H1 (cell line): ENCODE results near the gene ABHD16A. TPM values are rescaled to one million over a fixed set of nuclear protein-coding genes. Genes with fewer than 3 reads are reported as not detected.

Experiments
- CTBP2 ChIP-seq: IDR thresholded peaks from 2 replicates; pipeline ENCODE4 v1.7.0; 2011; ENCODE audit warnings: borderline replicate concordance, mild to moderate bottlenecking, moderate library complexity, mixed read lengths, low read length; ENCODE audit not compliant: insufficient read depth, insufficient read length
- EZH2 ChIP-seq: fragments of 200-600 bp; sonication (generic); IDR thresholded peaks from 2 replicates; pipeline ENCODE4 v1.7.1; 2012; ENCODE audit warnings: low read depth, mild to moderate bottlenecking, moderate library complexity, low read length, inconsistent platforms; ENCODE audit not compliant: severe bottlenecking
- GABPA ChIP-seq: IDR thresholded peaks from 2 replicates; pipeline ENCODE4 v1.6.1; 2011; ENCODE audit warnings: mild to moderate bottlenecking, low read length, moderate library complexity, borderline replicate concordance; ENCODE audit not compliant: insufficient read depth
- KDM1A ChIP-seq: fragments of 200-600, 300-600 bp; sonication (generic); IDR thresholded peaks from 2 replicates; pipeline ENCODE4 v1.7.1; 2016; ENCODE audit warnings: mild to moderate bottlenecking, low read length, borderline replicate concordance
- NRF1 ChIP-seq: IDR thresholded peaks from 2 replicates; pipeline ENCODE4 v1.6.1; 2011; ENCODE audit warnings: mild to moderate bottlenecking, low read depth, low read length, improper control_type of control experiment
- SAP30 ChIP-seq: fragments of 300-600 bp; sonication (generic); IDR thresholded peaks from 2 replicates; pipeline ENCODE4 v1.7.1; 2012; ENCODE audit warnings: low read length, moderate library complexity, mild to moderate bottlenecking, inconsistent platforms; ENCODE audit not compliant: insufficient read depth, insufficient replicate concordance
- SUZ12 ChIP-seq: fragments of 200-600 bp; sonication (generic); IDR thresholded peaks from 2 replicates; pipeline ENCODE4 v1.6.1; 2012; ENCODE audit warnings: mild to moderate bottlenecking, inconsistent platforms, low read length, moderate library complexity, mixed read lengths
- polyA plus RNA-seq, 7 experiments: library from polyadenylated mRNA; depleted of rRNA in 3 of 7; stranded (reverse) in 5 of 7; unstranded in 2 of 7; fragments of >200 nt in 5 of 7; fragments of 200-250 nt in 2 of 7; gene quantifications; 1 replicate in 5 of 7; 2 replicates in 1 of 7; 4 replicates in 1 of 7; pipeline versions ENCODE4 v1.2.1 to v1.2.3, GENCODE V29; 2011 to 2013; ENCODE audit warnings: missing spikeins in 2 of 7, mixed read lengths in 2 of 7
- total RNA-seq: library from RNA; stranded (reverse); fragmentation: NEBNext Ultra II Directional; extraction: Animal tissue kit (Norgen Biotek cat#: 25700); gene quantifications from 2 replicates; pipeline ENCODE4 v1.2.1, GENCODE V29; 2021
- TF ChIP-seq, protein P1 (sequence below): fragments of 300-600 bp; sonication (generic); IDR thresholded peaks from 2 replicates; pipeline ENCODE4 v1.7.1; 2012; ENCODE audit warnings: low read length, moderate library complexity, mild to moderate bottlenecking, inconsistent platforms; ENCODE audit not compliant: insufficient replicate concordance
- TF ChIP-seq, protein P2 (sequence below): IDR thresholded peaks from 2 replicates; pipeline ENCODE4 v1.6.1; 2012; ENCODE audit warnings: inconsistent platforms

The ABHD16A gene
- total and polyA plus RNA-seq, 2 of the 8 experiments (the other 6 are each of a cell fraction or from before 2014, with no cell fraction given): 32.9 to 40.2 TPM

DNA sequence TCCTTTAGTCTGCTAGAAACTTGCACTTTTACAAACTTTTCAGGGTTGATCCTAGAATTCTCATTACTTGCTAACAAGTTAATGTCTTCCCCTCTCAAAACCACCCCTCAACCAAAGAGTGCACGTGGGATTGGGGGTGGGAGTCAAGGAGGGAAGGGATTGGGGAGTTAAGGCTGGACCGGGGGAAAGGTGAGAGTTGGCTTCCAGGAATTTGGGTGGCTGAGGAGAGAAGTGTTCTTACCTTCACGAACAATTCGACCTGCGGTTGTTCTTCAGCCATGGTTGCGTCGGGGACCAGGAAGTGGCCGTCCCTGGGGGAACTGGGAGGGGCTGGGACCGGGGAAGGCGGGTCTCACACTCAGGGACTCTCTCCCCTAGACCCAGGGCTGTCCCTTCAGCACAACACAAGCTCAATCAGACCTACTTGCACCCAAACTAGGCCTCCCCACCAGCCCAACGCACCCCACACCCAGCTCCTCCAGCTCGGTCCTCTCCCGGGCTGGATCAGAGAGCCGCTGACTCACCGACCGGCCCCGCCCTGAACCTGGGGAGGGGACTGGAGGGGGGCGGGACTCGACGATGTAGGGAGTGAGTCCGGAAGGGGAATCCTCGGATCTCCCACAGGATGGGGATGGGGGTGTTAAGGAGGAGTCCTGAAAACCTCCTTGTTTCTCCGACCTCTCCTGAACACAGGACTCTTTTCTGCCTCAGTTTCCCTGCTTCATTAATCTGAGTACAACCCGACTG is 33.1 kb upstream of the ABHD16A start, which contains the start of gene CLIC1 (continued):
- TF ChIP-seq, protein P1, sequence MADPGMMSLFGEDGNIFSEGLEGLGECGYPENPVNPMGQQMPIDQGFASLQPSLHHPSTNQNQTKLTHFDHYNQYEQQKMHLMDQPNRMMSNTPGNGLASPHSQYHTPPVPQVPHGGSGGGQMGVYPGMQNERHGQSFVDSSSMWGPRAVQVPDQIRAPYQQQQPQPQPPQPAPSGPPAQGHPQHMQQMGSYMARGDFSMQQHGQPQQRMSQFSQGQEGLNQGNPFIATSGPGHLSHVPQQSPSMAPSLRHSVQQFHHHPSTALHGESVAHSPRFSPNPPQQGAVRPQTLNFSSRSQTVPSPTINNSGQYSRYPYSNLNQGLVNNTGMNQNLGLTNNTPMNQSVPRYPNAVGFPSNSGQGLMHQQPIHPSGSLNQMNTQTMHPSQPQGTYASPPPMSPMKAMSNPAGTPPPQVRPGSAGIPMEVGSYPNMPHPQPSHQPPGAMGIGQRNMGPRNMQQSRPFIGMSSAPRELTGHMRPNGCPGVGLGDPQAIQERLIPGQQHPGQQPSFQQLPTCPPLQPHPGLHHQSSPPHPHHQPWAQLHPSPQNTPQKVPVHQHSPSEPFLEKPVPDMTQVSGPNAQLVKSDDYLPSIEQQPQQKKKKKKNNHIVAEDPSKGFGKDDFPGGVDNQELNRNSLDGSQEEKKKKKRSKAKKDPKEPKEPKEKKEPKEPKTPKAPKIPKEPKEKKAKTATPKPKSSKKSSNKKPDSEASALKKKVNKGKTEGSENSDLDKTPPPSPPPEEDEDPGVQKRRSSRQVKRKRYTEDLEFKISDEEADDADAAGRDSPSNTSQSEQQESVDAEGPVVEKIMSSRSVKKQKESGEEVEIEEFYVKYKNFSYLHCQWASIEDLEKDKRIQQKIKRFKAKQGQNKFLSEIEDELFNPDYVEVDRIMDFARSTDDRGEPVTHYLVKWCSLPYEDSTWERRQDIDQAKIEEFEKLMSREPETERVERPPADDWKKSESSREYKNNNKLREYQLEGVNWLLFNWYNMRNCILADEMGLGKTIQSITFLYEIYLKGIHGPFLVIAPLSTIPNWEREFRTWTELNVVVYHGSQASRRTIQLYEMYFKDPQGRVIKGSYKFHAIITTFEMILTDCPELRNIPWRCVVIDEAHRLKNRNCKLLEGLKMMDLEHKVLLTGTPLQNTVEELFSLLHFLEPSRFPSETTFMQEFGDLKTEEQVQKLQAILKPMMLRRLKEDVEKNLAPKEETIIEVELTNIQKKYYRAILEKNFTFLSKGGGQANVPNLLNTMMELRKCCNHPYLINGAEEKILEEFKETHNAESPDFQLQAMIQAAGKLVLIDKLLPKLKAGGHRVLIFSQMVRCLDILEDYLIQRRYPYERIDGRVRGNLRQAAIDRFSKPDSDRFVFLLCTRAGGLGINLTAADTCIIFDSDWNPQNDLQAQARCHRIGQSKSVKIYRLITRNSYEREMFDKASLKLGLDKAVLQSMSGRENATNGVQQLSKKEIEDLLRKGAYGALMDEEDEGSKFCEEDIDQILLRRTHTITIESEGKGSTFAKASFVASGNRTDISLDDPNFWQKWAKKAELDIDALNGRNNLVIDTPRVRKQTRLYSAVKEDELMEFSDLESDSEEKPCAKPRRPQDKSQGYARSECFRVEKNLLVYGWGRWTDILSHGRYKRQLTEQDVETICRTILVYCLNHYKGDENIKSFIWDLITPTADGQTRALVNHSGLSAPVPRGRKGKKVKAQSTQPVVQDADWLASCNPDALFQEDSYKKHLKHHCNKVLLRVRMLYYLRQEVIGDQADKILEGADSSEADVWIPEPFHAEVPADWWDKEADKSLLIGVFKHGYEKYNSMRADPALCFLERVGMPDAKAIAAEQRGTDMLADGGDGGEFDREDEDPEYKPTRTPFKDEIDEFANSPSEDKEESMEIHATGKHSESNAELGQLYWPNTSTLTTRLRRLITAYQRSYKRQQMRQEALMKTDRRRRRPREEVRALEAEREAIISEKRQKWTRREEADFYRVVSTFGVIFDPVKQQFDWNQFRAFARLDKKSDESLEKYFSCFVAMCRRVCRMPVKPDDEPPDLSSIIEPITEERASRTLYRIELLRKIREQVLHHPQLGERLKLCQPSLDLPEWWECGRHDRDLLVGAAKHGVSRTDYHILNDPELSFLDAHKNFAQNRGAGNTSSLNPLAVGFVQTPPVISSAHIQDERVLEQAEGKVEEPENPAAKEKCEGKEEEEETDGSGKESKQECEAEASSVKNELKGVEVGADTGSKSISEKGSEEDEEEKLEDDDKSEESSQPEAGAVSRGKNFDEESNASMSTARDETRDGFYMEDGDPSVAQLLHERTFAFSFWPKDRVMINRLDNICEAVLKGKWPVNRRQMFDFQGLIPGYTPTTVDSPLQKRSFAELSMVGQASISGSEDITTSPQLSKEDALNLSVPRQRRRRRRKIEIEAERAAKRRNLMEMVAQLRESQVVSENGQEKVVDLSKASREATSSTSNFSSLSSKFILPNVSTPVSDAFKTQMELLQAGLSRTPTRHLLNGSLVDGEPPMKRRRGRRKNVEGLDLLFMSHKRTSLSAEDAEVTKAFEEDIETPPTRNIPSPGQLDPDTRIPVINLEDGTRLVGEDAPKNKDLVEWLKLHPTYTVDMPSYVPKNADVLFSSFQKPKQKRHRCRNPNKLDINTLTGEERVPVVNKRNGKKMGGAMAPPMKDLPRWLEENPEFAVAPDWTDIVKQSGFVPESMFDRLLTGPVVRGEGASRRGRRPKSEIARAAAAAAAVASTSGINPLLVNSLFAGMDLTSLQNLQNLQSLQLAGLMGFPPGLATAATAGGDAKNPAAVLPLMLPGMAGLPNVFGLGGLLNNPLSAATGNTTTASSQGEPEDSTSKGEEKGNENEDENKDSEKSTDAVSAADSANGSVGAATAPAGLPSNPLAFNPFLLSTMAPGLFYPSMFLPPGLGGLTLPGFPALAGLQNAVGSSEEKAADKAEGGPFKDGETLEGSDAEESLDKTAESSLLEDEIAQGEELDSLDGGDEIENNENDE: no peak
- TF ChIP-seq SUZ12: no peak
- TF ChIP-seq NRF1: no peak
- no peak for TF ChIP-seq GABPA
- no peak for TF ChIP-seq EZH2
- TF ChIP-seq CTBP2: no peak
- TF ChIP-seq, protein P2, sequence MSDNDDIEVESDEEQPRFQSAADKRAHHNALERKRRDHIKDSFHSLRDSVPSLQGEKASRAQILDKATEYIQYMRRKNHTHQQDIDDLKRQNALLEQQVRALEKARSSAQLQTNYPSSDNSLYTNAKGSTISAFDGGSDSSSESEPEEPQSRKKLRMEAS: peak; percentile 52
- no peak for TF ChIP-seq SAP30
- no peak for TF ChIP-seq KDM1A
